Right lobe of liver (tissue), 6 donors: ENCODE measurements around the gene EXOSC7. TPM values are rescaled to one million over a fixed set of nuclear protein-coding genes. Genes with fewer than 3 reads are reported as not detected.

Source experiments
- ATAC-seq, 4 donors: fragments of 200-7000 bp; cut with Tn5 transposase; one replicate each; pipeline ENCODE4 v1.9.1; 2020; ENCODE audit warnings: mild to moderate bottlenecking in 4 of 4, moderate library complexity in 4 of 4
- DNase-seq, 3 donors: peaks; one replicate each; pipeline ENCODE4 v3.0.0-alpha.2; 2020
- H3K27ac ChIP-seq, 3 donors: fragments of 200-600 bp; one replicate each; pipeline ENCODE4 v1.8.0; 2022
- H3K27me3 ChIP-seq, 2 donors: fragments of 200-600 bp; one replicate each; pipeline ENCODE4 v1.8.0; 2022
- H3K36me3 ChIP-seq, 4 donors: fragments of 200-600 bp; sonication (generic) in 1 of 4; one replicate each; pipeline versions ENCODE4 v1.5.1 to v1.8.0; 2017 to 2022; ENCODE audit warnings: control low read depth in 1 of 4
- H3K4me1 ChIP-seq, 4 donors: fragments of 200-600 bp; sonication (generic) in 1 of 4; one replicate each; pipeline versions ENCODE4 v1.5.1 to v1.8.0; 2017 to 2022; ENCODE audit warnings: control low read depth in 1 of 4
- H3K4me3 ChIP-seq, 3 donors: fragments of 200-600 bp; one replicate each; pipeline ENCODE4 v1.8.0; 2022
- H3K9me3 ChIP-seq, 4 donors: fragments of 200-600 bp; sonication (generic) in 1 of 4; one replicate each; pipeline versions ENCODE4 v1.5.1 to v1.8.0; 2017 to 2022; ENCODE audit warnings: control low read depth in 1 of 4
- CTCF ChIP-seq, 4 donors: fragments of 200-600 bp in 3 of 4; fragments of 450-650 bp in 1 of 4; IDR thresholded peaks; one replicate each; pipeline versions ENCODE4 v1.5.1 to v1.8.0; 2016 to 2022; ENCODE audit warnings: antibody characterized with exemption in 4 of 4, mild to moderate bottlenecking in 2 of 4
- POLR2A ChIP-seq: fragments of 450-650 bp; IDR thresholded peaks from one replicate; pipeline ENCODE4 v1.6.1; 2017; ENCODE audit warnings: antibody characterized with exemption, mild to moderate bottlenecking
- WGBS: methylation state at CpG from one replicate; pipeline ENCODE4 v1.1.6; 2018; ENCODE audit warnings: low coverage, low lambda C conversion rate; ENCODE audit not compliant: insufficient coverage; ENCODE audit errors: missing lambda C conversion rate; 5-methylcytosine and 5-hydroxymethylcytosine counted together
- intact Hi-C, 2 donors: fragments of 100-400 bp; cut with DNase I; formaldehyde crosslinking; loops; one replicate each; pipeline versions ENCODE4 v1.11.2 to v1.14.1; 2022
- total RNA-seq, 6 experiments: library from RNA; depleted of rRNA in 2 of 6; stranded (reverse); fragments of >200 nt in 2 of 6; fragmentation: NEBNext Ultra II Directional in 3 of 6; extraction: Animal tissue kit (Norgen Biotek cat#: 25700) in 3 of 6; gene quantifications; one replicate each; pipeline versions ENCODE4 v1.1.0 to v1.2.4, GENCODE V29; 2016 to 2023
- donor health status: DM: no; HTN: yes; CAD: no.
- donor health status: DM: no; HTN: no; CAD: no.
- donor health status: DM: no; HTN: no; CAD: no.
- donor health status: DM: no; HTN: yes; CAD: no.
- donor health status: DM: no; HTN: yes; CAD: no.

Gene EXOSC7
- total RNA-seq, 6 experiments from 2014 or later, result 15.1 to 25.7 (median 15.9) TPM

- ATAC-seq, result peak; percentile 82 to 86 (median 84)
- peak overlapping the region; percentile 61 to 87 (median 77) for H3K27ac ChIP-seq
- 13% methylated on average over 3 of the region's 3 CpGs for WGBS
Measured at GRCh38 chr3:44996556-44996969, 20.5 kb downstream of the EXOSC7 start.

DNA sequence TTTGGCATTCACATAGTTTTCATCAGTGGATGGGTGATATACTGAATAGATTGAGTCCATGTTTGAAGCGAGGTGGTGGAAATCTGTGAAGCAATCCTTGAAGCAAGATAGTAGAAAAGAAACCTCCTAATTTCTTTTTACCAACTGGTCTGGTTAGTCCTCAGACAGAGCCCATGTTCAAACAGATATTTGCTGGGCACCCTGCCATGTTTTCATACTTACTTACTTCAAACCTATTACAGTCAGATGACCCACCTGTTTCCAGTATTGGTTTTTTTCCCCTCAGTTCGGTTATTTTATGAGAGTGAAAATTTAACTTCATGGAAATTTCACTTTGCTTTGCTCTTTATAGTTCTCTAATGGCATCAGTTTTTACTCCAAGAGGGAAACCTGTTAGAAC lies 23.7 kb downstream of the EXOSC7 start:
- Histone ChIP-seq H3K4me1 (peaks cover 0 to 62% (median 14%) of the 10 kb centered on the region in 4 donors), H3K9me3 (no peaks in the 10 kb centered on the region), H3K27ac (peak overlapping the region in 2 of 3 donors; percentile 3 to 80), H3K27me3 (no peaks in the 10 kb centered on the region), H3K36me3 (peaks cover 0 to 17% (median 9%) of the 10 kb centered on the region in 4 donors), H3K4me3 (no peak overlapping the region)
- intact Hi-C loops, result no loop called here
- no peak for TF ChIP-seq POLR2A
- TF ChIP-seq CTCF (IDR thresholded peaks at IDR 0.05), result no peak
- DNase-seq, result no peak
- ATAC-seq, result peak in 1 of 4 donors; percentile 15
- WGBS, result 64% methylated on average over 2 of the region's 2 CpGs

More at GRCh38 chr3:44996556-44996969, 20.5 kb downstream of the EXOSC7 start:
- no peaks in the 10 kb centered on the region for H3K27me3 ChIP-seq
- no peak overlapping the region for H3K4me3 ChIP-seq
- H3K36me3 ChIP-seq, result peaks cover 0 to 17% (median 9%) of the 10 kb centered on the region in 4 donors
- TF ChIP-seq POLR2A (peak; percentile 27), CTCF (IDR thresholded peaks at IDR 0.05) (no peak)
- H3K4me1 ChIP-seq, result peaks cover 4 to 59% (median 14%) of the 10 kb centered on the region in 4 donors
- H3K9me3 ChIP-seq, result no peaks in the 10 kb centered on the region
- intact Hi-C loops, result no loop called here
- DNase-seq, result no peak

GRCh38 chr3:45000823-45001222 lies 24.8 kb downstream of the EXOSC7 start:
- H3K36me3 ChIP-seq, result peaks cover 0 to 17% (median 9%) of the 10 kb centered on the region in 4 donors
- 78% methylated on average over 3 of the region's 4 CpGs for WGBS
- no peak for DNase-seq
- no peak for ATAC-seq
- H3K4me1 ChIP-seq, result peaks cover 0 to 52% (median 9%) of the 10 kb centered on the region in 4 donors
- no peaks in the 10 kb centered on the region for H3K9me3 ChIP-seq
- H3K27ac ChIP-seq, result peak overlapping the region in 1 of 3 donors; percentile 80
- intact Hi-C loops, result no loop called here
- TF ChIP-seq POLR2A (no peak), CTCF (IDR thresholded peaks at IDR 0.05) (no peak)
- no peaks in the 10 kb centered on the region for H3K27me3 ChIP-seq
- H3K4me3 ChIP-seq, result no peak overlapping the region

GRCh38 chr3:45001738-45002137 lies 25.7 kb downstream of the EXOSC7 start:
- TF ChIP-seq CTCF (IDR thresholded peaks at IDR 0.05) (no peak), POLR2A (no peak)
- no peak overlapping the region for H3K4me3 ChIP-seq
- H3K4me1 ChIP-seq, result peaks cover 0 to 44% (median 6%) of the 10 kb centered on the region in 4 donors
- no peaks in the 10 kb centered on the region for H3K9me3 ChIP-seq
- DNase-seq (no peak), ATAC-seq (peak in 1 of 4 donors; percentile 13)
- H3K27me3 ChIP-seq, result no peaks in the 10 kb centered on the region
- intact Hi-C loops, result no loop called here
- H3K27ac ChIP-seq, result peak overlapping the region; percentile 22 to 86 (median 80)
- peaks cover 0 to 17% (median 9%) of the 10 kb centered on the region in 4 donors for H3K36me3 ChIP-seq
- WGBS, result 93% methylated on average over 3 of the region's 3 CpGs
